A172 (cell line): ENCODE data around the gene OSBPL10. TPM values are rescaled to one million over a fixed set of nuclear protein-coding genes. Genes with fewer than 3 reads are reported as not detected.

Experiments used
- DNase-seq: peaks from one replicate; pipeline ENCODE4 v3.0.0-alpha.2; 2015; ENCODE audit warnings: low spot score
- total RNA-seq: library from RNA; depleted of rRNA; stranded (reverse); fragments of >200 nt; shearing (Covaris generic); gene quantifications from 2 replicates; pipeline ENCODE4 v1.2.3, GENCODE V29; 2014

Gene OSBPL10
- total RNA-seq, 1 experiment from 2014 or later = 24.2 TPM

GRCh38 chr3:31958701-31959152 is 22.3 kb downstream of the OSBPL10 start:
- DNase-seq = no peak

- DNase-seq = no peak
Observed at GRCh38 chr3:31957106-31957505, 24.0 kb downstream of the OSBPL10 start.

- no peak for DNase-seq
Observed at GRCh38 chr3:31955581-31955980, 25.5 kb downstream of the OSBPL10 start.

GRCh38 chr3:31953636-31954035 is 27.4 kb downstream of the OSBPL10 start:
- no peak for DNase-seq

- DNase-seq = no peak
Observed at GRCh38 chr3:31953091-31953490, 28.0 kb downstream of the OSBPL10 start.

- no peak for DNase-seq
Observed at GRCh38 chr3:31952205-31952604, 28.9 kb downstream of the OSBPL10 start.

- DNase-seq = no peak
Observed at GRCh38 chr3:31948280-31948679, 32.8 kb downstream of the OSBPL10 start.

- DNase-seq = no peak
Observed at GRCh38 chr3:31947671-31948091, 33.4 kb downstream of the OSBPL10 start.

GRCh38 chr3:31947162-31947561 is 33.9 kb downstream of the OSBPL10 start:
- no peak for DNase-seq

GRCh38 chr3:31946484-31947081 is 34.5 kb downstream of the OSBPL10 start:
- no peak for DNase-seq

- DNase-seq = no peak
Observed at GRCh38 chr3:31945738-31946052, 35.4 kb downstream of the OSBPL10 start.

- DNase-seq = no peak
Observed at GRCh38 chr3:31943041-31943440, 38.0 kb downstream of the OSBPL10 start.

GRCh38 chr3:31942446-31942845 is 38.6 kb downstream of the OSBPL10 start:
- no peak for DNase-seq

GRCh38 chr3:31937225-31937624 is 43.8 kb downstream of the OSBPL10 start:
- DNase-seq = no peak

GRCh38 chr3:31936420-31937060 is 44.5 kb downstream of the OSBPL10 start:
- no peak for DNase-seq

- DNase-seq = no peak
Observed at GRCh38 chr3:31934866-31935265, 46.2 kb downstream of the OSBPL10 start.

- no peak for DNase-seq
Observed at GRCh38 chr3:31934018-31934417, 47.0 kb downstream of the OSBPL10 start.

GRCh38 chr3:31932990-31933389 is 48.1 kb downstream of the OSBPL10 start:
- no peak for DNase-seq

GRCh38 chr3:31929826-31930502 is 51.1 kb downstream of the OSBPL10 start:
- no peak for DNase-seq

GRCh38 chr3:31927811-31928210 is 53.3 kb downstream of the OSBPL10 start:
- DNase-seq = no peak

- no peak for DNase-seq
Observed at GRCh38 chr3:31926543-31926942, 54.5 kb downstream of the OSBPL10 start.

- DNase-seq = no peak
Observed at GRCh38 chr3:31925271-31925630, 55.8 kb downstream of the OSBPL10 start.

- no peak for DNase-seq
Observed at GRCh38 chr3:31924610-31925270, 56.3 kb downstream of the OSBPL10 start.
